Naive thymus-derived CD8-positive, alpha-beta T cell (primary cell): ENCODE data around the gene NR3C1. TPM values are rescaled to one million over a fixed set of nuclear protein-coding genes. Genes with fewer than 3 reads are reported as not detected.

Source experiments
- ATAC-seq, 2 donors: fragments of 150-1000 bp; cut with Tn5 transposase in 1 of 2; sonication (Bioruptor Pico), chemical (Tn5 transposase) in 1 of 2; 1 replicate in 1 of 2; 2 replicates in 1 of 2; pipeline ENCODE4 v1.10.0; 2021; ENCODE audit warnings: mild to moderate bottlenecking in 2 of 2, moderate library complexity in 2 of 2
- POLR2A ChIA-PET: fragments of 350-600 bp; sonication (Branson Sonifier 250); formaldehyde crosslinking; loops from one replicate; lab custom pipeline; 2021; ENCODE audit warnings: antibody characterized with exemption; lab: Charles Lee
- DNase-seq, 10 donors: peaks; one replicate each; pipeline versions ENCODE4 v3.0.0 to v3.0.0-alpha.2; 2020 to 2022
- H3K27ac Mint-ChIP-seq, 10 donors: one replicate each; pipeline ENCODE4 v1.8.0; 2020 to 2022; ENCODE audit warnings: mild to moderate bottlenecking in 10 of 10, mixed read lengths in 10 of 10, moderate library complexity in 4 of 10, inconsistent platforms in 1 of 10
- H3K27me3 Mint-ChIP-seq, 5 donors: one replicate each; pipeline ENCODE4 v1.8.0; 2021 to 2022; ENCODE audit warnings: mixed read lengths in 5 of 5
- H3K36me3 Mint-ChIP-seq, 3 donors: one replicate each; pipeline ENCODE4 v1.8.0; 2020 to 2022; ENCODE audit warnings: mixed read lengths in 3 of 3, mild to moderate bottlenecking in 2 of 3, inconsistent platforms in 1 of 3
- H3K4me1 Mint-ChIP-seq, 4 donors: one replicate each; pipeline ENCODE4 v1.8.0; 2021 to 2022; ENCODE audit warnings: mixed read lengths in 4 of 4
- H3K4me3 Mint-ChIP-seq, 10 donors: one replicate each; pipeline ENCODE4 v1.8.0; 2020 to 2022; ENCODE audit warnings: mild to moderate bottlenecking in 10 of 10, mixed read lengths in 10 of 10, moderate library complexity in 6 of 10, inconsistent platforms in 1 of 10
- H3K9me3 Mint-ChIP-seq, 9 donors: one replicate each; pipeline ENCODE4 v1.8.0; 2020 to 2022; ENCODE audit warnings: mixed read lengths in 9 of 9, mild to moderate bottlenecking in 3 of 9, inconsistent platforms in 1 of 9, moderate library complexity in 1 of 9
- polyA plus RNA-seq, 3 donors: library from polyadenylated mRNA; unstranded; fragments of 300-500 nt; fragmentation: Illumina TruSeq; gene quantifications; one replicate each; pipeline ENCODE4 v1.2.3, GENCODE V29; 2021
- total RNA-seq, 8 experiments: library from RNA in 2 of 8; stranded (reverse) in 2 of 8; gene quantifications; one replicate each; pipeline ENCODE4 v1.2.3 and lab custom pipeline; 2021 to 2026

NR3C1 gene
- total and polyA plus RNA-seq, 5 experiments from 2014 or later: 60.2 to 133 (median 83.9) TPM

GRCh38 chr5:143396353-143396940, 7.0 kb downstream of the NR3C1 start:
- ATAC-seq (no peak), DNase-seq (no peak)
- H3K4me1 Mint-ChIP-seq: peaks cover 22 to 95% (median 67%) of the 10 kb centered on the region in 4 donors
- POLR2A ChIA-PET: no interaction called here
- peak overlapping the region; percentile 57 to 96 (median 90) for H3K4me3 Mint-ChIP-seq
- H3K36me3 Mint-ChIP-seq: peaks cover 0 to 32% (median 22%) of the 10 kb centered on the region in 3 donors
- H3K9me3 Mint-ChIP-seq: no peaks in the 10 kb centered on the region
- H3K27ac Mint-ChIP-seq: peak overlapping the region in 4 of 10 donors; percentile 5 to 71 (median 50)
- no peaks in the 10 kb centered on the region for H3K27me3 Mint-ChIP-seq

DNA sequence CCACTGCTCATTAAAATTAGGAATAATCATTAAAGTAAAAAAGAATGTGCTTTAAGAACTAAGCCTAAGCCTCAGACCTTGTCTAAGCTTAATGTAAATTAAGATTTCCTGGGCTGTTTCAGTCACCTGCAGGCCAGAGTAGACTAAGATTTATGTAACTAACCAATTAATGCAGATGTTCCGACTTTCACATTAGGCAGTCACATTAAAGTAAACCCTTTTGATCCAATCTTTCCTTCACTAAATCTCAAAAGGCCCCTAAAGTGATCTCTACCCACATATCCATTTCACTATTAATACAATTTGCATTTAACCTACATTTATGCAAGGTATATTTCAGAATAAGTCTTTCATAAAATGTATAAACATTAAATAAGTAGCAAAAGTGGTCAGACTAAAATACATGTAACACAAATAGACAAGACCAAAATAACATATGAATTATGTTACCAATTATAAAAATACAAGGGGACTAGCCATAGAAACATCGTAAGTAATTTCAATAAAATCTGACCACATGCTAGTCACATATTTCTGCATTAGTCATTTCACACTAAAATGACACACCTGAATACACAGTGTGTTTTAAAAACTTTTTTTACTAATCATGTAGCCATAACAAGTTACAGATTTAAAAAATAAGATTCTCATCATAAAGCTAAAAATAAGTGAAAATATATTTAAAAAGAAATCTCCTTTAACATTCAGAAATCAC, 7.7 kb downstream of the NR3C1 start:
- POLR2A ChIA-PET: no interaction called here
- Mint-ChIP-seq H3K4me1 (peaks cover 18 to 95% (median 62%) of the 10 kb centered on the region in 4 donors), H3K27me3 (no peaks in the 10 kb centered on the region), H3K27ac (peak overlapping the region in 3 of 10 donors; percentile 5 to 37 (median 12)), H3K36me3 (peaks cover 0 to 32% (median 22%) of the 10 kb centered on the region in 3 donors), H3K9me3 (no peaks in the 10 kb centered on the region), H3K4me3 (peak overlapping the region; percentile 57 to 96 (median 90))
- no peak for ATAC-seq
- DNase-seq: no peak

DNA sequence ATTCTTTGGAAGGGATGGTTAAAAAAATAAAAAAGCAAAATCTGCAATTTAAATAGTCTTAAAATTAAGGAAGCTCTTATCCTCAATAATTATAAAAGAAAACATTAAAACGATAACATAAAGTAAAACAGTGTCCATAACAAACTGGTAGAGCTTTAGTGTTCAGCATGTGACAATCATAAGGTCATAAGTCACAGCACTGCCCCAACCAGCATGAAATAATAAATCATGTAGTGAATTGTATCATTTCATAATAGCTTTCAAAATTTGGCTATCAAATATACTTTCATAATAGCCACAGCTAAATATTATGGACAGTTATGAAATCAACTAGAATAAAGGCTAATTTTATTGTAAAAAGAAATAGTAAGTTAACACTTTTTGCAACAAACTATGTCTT, 10.0 kb downstream of the NR3C1 start:
- H3K4me1 Mint-ChIP-seq: peaks cover 15 to 95% (median 56%) of the 10 kb centered on the region in 4 donors
- ATAC-seq (no peak), DNase-seq (no peak)
- peak overlapping the region in 7 of 10 donors; percentile 14 to 90 (median 28) for H3K4me3 Mint-ChIP-seq
- H3K27me3 Mint-ChIP-seq: no peaks in the 10 kb centered on the region
- no peaks in the 10 kb centered on the region for H3K9me3 Mint-ChIP-seq
- no peak overlapping the region for H3K27ac Mint-ChIP-seq
- H3K36me3 Mint-ChIP-seq: peaks cover 0 to 19% (median 8%) of the 10 kb centered on the region in 3 donors
- POLR2A ChIA-PET: no interaction called here

- peaks cover 13 to 30% (median 24%) of the 10 kb centered on the region in 3 donors for H3K36me3 Mint-ChIP-seq
- POLR2A ChIA-PET: no interaction called here
- peaks cover 21 to 96% (median 65%) of the 10 kb centered on the region in 4 donors for H3K4me1 Mint-ChIP-seq
- ATAC-seq: no peak
- H3K27me3 Mint-ChIP-seq: no peaks in the 10 kb centered on the region
- DNase-seq: no peak
- peaks cover under 1 to 17% (median 5%) of the 10 kb centered on the region in 9 donors for H3K9me3 Mint-ChIP-seq
- peak overlapping the region in 2 of 10 donors; percentile 24 to 31 for H3K4me3 Mint-ChIP-seq
- H3K27ac Mint-ChIP-seq: no peak overlapping the region
Observed at GRCh38 chr5:143390941-143391340, 12.5 kb downstream of the NR3C1 start.

GRCh38 chr5:143390258-143390657, 13.2 kb downstream of the NR3C1 start:
- ATAC-seq (no peak), DNase-seq (no peak)
- H3K36me3 Mint-ChIP-seq: peaks cover 20 to 37% (median 31%) of the 10 kb centered on the region in 3 donors
- H3K27me3 Mint-ChIP-seq: no peaks in the 10 kb centered on the region
- POLR2A ChIA-PET: interaction anchor here (0.7 kb wide), 1 partner anchor 14 kb away, joined by 3 read pairs; no protein-coding TSS in a partner anchor
- peaks cover 20 to 94% (median 65%) of the 10 kb centered on the region in 4 donors for H3K4me1 Mint-ChIP-seq
- H3K27ac Mint-ChIP-seq: no peak overlapping the region
- peaks cover 5 to 24% (median 12%) of the 10 kb centered on the region in 9 donors for H3K9me3 Mint-ChIP-seq
- H3K4me3 Mint-ChIP-seq: peak overlapping the region in 2 of 10 donors; percentile 8 to 24

- ATAC-seq (peak; percentile 45 to 50), DNase-seq (no peak)
- no peaks in the 10 kb centered on the region for H3K27me3 Mint-ChIP-seq
- peaks cover 6 to 38% (median 16%) of the 10 kb centered on the region in 9 donors for H3K9me3 Mint-ChIP-seq
- H3K36me3 Mint-ChIP-seq: peaks cover 22 to 52% (median 41%) of the 10 kb centered on the region in 3 donors
- H3K27ac Mint-ChIP-seq: peak overlapping the region in 5 of 10 donors; percentile 1 to 47 (median 20)
- POLR2A ChIA-PET: no interaction called here
- H3K4me3 Mint-ChIP-seq: peak overlapping the region in 3 of 10 donors; percentile 4 to 22 (median 21)
- H3K4me1 Mint-ChIP-seq: peaks cover 22 to 93% (median 79%) of the 10 kb centered on the region in 4 donors
Observed at GRCh38 chr5:143386725-143387124, 16.8 kb downstream of the NR3C1 start.

- H3K27ac Mint-ChIP-seq: peak overlapping the region in 1 of 10 donors; percentile 54
Observed at GRCh38 chr5:143384865-143385657, 18.4 kb downstream of the NR3C1 start.

DNA sequence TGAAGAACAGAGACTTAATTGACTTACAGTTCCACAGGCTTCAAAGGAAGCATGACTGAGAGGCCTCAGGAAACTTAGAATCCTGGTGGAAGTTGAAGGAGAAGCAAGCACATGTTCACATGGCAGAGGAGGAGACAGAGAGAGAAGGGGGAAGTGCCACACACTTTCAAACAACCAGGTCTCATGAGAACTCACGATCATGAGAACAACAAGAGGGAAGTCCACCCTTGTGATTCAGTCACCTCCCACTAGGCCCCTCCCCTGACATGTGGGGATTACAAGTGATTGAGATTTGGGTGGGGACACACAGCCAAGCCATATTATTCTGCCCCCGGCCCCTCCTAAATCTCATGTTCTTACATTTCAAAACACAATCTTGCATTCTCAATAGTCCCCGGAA, 19.5 kb downstream of the NR3C1 start:
- Mint-ChIP-seq H3K27ac (peak overlapping the region in 1 of 10 donors; percentile 31), H3K27me3 (no peaks in the 10 kb centered on the region), H3K36me3 (peaks cover 22 to 49% (median 37%) of the 10 kb centered on the region in 3 donors), H3K9me3 (peaks cover 6 to 38% (median 16%) of the 10 kb centered on the region in 9 donors), H3K4me3 (peak overlapping the region in 1 of 10 donors; percentile 30), H3K4me1 (peaks cover 34 to 94% (median 91%) of the 10 kb centered on the region in 4 donors)
- POLR2A ChIA-PET: no interaction called here
- DNase-seq (no peak), ATAC-seq (no peak)

More at GRCh38 chr5:143384865-143385657, 18.4 kb downstream of the NR3C1 start:
- Mint-ChIP-seq H3K36me3 (peaks cover 22 to 54% (median 43%) of the 10 kb centered on the region in 3 donors), H3K9me3 (peaks cover 6 to 38% (median 16%) of the 10 kb centered on the region in 9 donors), H3K4me3 (peak overlapping the region in 4 of 10 donors; percentile 15 to 51 (median 36)), H3K4me1 (peaks cover 28 to 94% (median 90%) of the 10 kb centered on the region in 4 donors), H3K27me3 (no peaks in the 10 kb centered on the region)
- POLR2A ChIA-PET: no interaction called here
- ATAC-seq (no peak), DNase-seq (no peak)

GRCh38 chr5:143379606-143380005, 23.9 kb downstream of the NR3C1 start:
- POLR2A ChIA-PET: no interaction called here
- Mint-ChIP-seq H3K4me3 (peak overlapping the region in 2 of 10 donors; percentile 8 to 30), H3K27ac (peak overlapping the region in 6 of 10 donors; percentile 1 to 56 (median 18)), H3K4me1 (peaks cover 43 to 98% (median 93%) of the 10 kb centered on the region in 4 donors), H3K36me3 (peaks cover 0 to 20% (median 11%) of the 10 kb centered on the region in 3 donors), H3K9me3 (peaks cover 0 to 9% (median 0%) of the 10 kb centered on the region in 9 donors), H3K27me3 (no peaks in the 10 kb centered on the region)
- DNase-seq: no peak
- no peak for ATAC-seq

DNA sequence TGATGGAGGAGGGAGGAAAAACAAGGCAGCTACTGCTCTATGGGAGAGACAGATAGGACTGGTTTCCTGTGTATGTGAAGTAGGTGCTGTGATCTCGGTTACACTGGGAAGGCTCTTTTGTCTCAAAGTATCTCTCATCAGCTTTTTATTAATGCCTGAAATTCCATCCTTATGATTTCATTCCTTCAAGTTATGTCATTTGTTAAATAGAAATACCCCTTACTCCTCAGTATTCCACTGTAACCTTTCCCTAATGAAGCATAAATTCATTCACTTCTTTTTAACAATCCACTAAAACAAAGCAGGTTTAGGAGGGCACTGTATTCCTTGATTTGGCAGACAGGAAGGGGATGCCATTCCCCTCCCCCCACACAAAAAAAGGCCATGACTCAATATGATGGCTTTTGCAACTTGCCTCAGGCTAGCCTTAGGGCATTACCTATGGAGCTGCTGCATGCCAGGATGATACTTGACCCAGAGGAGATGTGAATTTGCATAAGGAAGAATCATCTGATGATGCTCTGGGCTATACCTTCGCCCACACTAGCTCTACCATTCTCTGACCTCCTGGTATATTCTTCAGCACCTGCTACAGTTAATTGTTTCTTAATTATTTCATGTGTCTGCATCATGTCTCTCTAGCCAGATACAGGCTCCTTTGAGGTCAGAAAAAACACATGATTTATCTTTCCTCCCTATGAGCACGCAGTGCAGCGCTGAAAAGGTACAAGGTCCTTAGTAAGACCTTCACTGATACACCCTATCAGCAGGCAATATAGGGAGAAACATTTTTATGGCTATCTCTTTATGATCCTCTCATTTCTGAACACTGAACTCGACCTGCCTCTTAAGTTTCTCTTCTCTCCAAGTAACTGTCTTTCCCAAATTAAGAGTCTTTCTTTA, 26.3 kb downstream of the NR3C1 start:
- Mint-ChIP-seq H3K9me3 (no peaks in the 10 kb centered on the region), H3K36me3 (peaks cover 0 to 22% (median 5%) of the 10 kb centered on the region in 3 donors), H3K27ac (peak overlapping the region; percentile 8 to 78 (median 44)), H3K4me1 (peaks cover 40 to 87% (median 80%) of the 10 kb centered on the region in 4 donors), H3K27me3 (no peaks in the 10 kb centered on the region), H3K4me3 (peak overlapping the region in 4 of 10 donors; percentile 15 to 41 (median 30))
- DNase-seq (no peak), ATAC-seq (no peak)
- POLR2A ChIA-PET: no interaction called here

- H3K4me3 Mint-ChIP-seq: peak overlapping the region in 1 of 10 donors; percentile 40
- ATAC-seq: no peak
- H3K27me3 Mint-ChIP-seq: no peaks in the 10 kb centered on the region
- no peaks in the 10 kb centered on the region for H3K9me3 Mint-ChIP-seq
- H3K36me3 Mint-ChIP-seq: peaks cover 0 to 27% (median 9%) of the 10 kb centered on the region in 3 donors
- peaks cover 44 to 88% (median 80%) of the 10 kb centered on the region in 4 donors for H3K4me1 Mint-ChIP-seq
- no peak for DNase-seq
- peak overlapping the region in 5 of 10 donors; percentile 3 to 75 (median 44) for H3K27ac Mint-ChIP-seq
- POLR2A ChIA-PET: no interaction called here
Observed at GRCh38 chr5:143376195-143376779, 27.2 kb downstream of the NR3C1 start.
